Fibroblast of the aortic adventitia (primary cell): ENCODE results near the gene RABGAP1. TPM values are rescaled to one million over a fixed set of nuclear protein-coding genes. Genes with fewer than 3 reads are reported as not detected.

Source experiments
- DNase-seq: peaks from one replicate; pipeline ENCODE4 v3.0.0-alpha.2; 2010; ENCODE audit warnings: low read depth
- H3K4me3 ChIP-seq: 2 replicates; pipeline ENCODE4 v1.5.1; 2011; ENCODE audit warnings: low read depth, mild to moderate bottlenecking, control low read depth, low read length, moderate library complexity
- total RNA-seq: library from RNA; depleted of rRNA; stranded (reverse); fragments of >200 nt; gene quantifications from 2 replicates; pipeline ENCODE4 v1.2.3, GENCODE V29; 2012; ENCODE audit warnings: low replicate concordance
- TF ChIP-seq, protein P1 (sequence below): IDR thresholded peaks from 2 replicates; pipeline ENCODE4 v1.5.1; 2011; ENCODE audit warnings: mild to moderate bottlenecking, low read length, control low read depth, inconsistent platforms; ENCODE audit not compliant: insufficient read depth

The RABGAP1 gene
- total RNA-seq, 1 donor = 50.3 TPM

DNA sequence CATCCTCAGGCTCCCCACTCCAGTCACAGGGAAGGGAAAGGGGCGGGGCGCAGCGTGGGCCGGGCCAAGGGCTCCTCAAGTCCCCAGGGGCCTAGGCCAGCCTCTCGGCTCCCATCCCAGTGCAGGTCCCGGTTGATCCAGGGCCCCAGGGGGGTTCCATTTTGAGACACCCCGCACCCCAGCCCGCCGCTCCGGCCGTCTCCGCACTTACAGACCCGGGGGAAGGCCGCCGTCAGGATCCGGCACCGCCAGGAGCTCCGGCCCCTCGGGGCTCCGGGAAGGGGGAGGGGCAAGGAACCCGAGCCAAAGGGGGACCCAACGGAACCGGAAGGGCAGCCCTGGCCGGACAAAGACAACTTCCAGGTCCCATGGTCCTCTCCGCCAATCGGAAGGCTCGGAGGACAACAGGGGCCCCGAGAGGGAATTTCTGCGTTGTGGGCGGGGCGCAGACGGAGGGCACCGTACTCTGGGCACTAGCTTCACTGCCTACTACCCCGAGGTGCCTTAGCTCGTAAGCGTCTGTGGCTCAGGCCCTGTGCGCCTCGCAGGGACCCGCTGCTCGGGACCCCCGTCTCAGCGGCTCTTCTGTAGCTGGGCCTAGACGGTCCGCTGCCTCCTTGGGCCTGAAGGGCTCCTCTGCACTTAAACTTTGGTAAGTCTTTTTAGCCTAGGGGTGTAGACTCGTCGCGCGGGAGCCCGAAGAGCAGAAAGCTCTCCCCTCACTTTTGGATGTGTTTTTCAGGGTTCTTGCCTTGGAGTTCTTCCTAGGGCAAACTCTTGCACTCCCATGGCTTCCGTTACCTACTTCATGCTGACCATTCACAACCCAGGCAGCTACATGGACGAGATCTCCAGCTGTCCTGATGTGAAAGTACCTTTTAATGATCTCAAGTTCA is 9.3 kb upstream of the RABGAP1 start, which contains the start of gene ZBTB26:
Gene ZBTB26 (minus strand): TSS at position 287 of the 896 bp plus-strand sequence. CDS start 11,578 bp downstream, outside the sequence.
- H3K4me3 ChIP-seq = peak within 1 kb of the TSS; percentile 97
- TF ChIP-seq, protein P1, sequence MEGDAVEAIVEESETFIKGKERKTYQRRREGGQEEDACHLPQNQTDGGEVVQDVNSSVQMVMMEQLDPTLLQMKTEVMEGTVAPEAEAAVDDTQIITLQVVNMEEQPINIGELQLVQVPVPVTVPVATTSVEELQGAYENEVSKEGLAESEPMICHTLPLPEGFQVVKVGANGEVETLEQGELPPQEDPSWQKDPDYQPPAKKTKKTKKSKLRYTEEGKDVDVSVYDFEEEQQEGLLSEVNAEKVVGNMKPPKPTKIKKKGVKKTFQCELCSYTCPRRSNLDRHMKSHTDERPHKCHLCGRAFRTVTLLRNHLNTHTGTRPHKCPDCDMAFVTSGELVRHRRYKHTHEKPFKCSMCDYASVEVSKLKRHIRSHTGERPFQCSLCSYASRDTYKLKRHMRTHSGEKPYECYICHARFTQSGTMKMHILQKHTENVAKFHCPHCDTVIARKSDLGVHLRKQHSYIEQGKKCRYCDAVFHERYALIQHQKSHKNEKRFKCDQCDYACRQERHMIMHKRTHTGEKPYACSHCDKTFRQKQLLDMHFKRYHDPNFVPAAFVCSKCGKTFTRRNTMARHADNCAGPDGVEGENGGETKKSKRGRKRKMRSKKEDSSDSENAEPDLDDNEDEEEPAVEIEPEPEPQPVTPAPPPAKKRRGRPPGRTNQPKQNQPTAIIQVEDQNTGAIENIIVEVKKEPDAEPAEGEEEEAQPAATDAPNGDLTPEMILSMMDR = peak; percentile 2
- DNase-seq = peak; percentile 92

DNA sequence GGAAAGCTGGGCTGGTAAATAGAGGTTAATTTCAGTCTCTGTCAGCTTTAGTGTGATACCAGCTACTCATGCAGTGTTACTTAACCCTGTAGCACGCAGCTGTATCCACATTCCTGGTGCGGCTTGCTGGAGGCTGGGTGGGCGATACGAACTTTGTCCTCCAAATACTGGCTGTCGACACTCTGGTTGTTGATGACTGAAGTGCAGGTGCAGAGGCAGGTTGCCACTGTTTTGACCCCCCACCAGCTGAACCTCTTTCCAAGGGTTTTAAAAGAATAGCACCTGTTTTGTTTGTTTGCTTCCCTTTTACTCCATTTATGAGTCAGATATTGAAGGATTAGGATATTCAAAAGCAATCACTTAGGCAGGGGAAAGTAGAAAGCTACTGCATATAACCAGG is 4.4 kb upstream of the RABGAP1 start:
- no peak overlapping the region for H3K4me3 ChIP-seq
- no peak for DNase-seq
- TF ChIP-seq, protein P1 = no peak

DNA sequence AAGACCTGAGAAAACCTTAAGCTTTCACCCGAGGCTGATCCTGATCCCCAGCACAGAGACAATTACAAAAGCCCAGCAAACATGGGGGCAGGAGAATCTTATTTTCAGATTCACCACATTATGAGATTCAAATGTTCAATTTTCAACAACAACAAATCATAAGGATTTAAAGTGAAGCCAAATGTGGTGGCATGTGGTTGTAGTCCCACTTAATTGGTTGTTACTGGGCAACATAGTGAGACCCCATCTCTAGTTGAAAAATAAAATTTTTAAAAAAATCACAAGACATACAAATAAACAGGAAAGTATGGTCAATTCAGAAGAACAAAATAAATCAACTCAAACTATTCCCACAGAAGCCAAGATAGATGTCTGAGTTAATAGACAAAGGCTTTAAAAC is 3.9 kb upstream of the RABGAP1 start:
- DNase-seq = no peak
- TF ChIP-seq, protein P1 = no peak
- no peak overlapping the region for H3K4me3 ChIP-seq

DNA sequence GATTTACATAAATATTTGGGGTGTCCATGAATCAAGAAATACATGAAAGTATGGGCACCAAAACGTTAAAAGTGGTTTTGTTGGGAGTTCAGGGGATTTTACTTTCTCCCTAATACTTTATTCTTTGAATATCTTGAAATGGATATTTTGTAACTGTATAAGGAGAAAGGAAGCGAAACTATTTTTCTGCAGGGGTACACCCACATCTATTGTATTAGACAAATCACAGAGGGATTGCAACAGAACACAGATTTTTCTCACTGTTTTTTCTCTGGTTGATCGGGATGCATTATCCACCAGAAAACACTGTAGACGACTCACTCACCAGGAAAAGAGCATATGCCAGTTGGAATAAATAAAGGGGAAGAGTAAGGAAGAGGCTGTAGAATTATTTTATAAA is 1.2 kb upstream of the RABGAP1 start:
- H3K4me3 ChIP-seq = no peak overlapping the region
- DNase-seq = no peak
- TF ChIP-seq, protein P1 = no peak

DNA sequence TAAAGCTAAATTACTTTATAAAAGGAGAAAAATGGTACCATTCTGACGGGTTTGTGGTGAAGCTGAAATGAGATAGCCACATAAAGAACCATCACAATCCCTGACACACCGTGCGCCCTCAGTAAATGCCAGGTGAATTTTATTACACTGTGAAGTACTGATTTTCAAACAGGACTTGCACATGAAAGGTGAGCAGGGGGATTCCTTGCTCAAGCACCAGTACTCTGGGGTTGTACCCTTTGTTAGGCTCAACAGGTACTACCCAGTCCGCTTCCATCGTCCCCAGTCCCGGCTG is 419 bp upstream of the RABGAP1 start:
- no peak for DNase-seq
- TF ChIP-seq, protein P1 = no peak
- H3K4me3 ChIP-seq = peak overlapping the region; percentile 54

DNA sequence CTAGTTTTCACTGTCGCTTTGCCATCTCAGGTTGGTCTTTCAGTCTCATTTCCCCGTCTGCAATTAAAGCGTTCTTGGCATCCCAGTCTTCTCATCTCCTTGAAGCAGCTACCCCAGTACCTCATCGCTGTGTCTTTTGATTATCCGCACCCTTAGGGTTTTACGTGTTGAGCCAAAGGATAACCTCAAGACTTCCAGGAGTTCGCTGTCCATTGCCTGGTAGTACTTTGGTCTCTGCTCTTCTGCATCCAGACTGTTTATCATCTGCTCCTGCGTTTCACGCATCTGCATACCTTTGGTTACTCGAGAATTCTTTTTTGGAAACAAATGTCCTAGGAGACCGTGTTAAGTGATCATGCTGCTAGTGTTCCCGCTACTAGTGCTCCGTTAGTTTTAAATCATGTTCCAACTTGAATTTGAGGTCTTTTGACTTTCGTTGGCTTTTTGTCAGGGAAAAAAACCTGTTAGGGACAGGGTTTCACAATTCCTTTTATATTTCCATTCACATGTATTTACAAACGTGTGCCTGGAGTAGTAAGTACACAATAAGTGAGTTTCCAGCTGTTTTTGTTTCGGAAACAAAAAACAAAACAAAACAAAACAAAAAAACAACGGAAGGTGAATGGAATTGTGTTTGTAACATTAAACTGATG is 888 bp downstream of the RABGAP1 start:
- H3K4me3 ChIP-seq = peak overlapping the region; percentile 89
- TF ChIP-seq, protein P1 = no peak
- DNase-seq = peak; percentile 60
